Left ventricle myocardium inferior (tissue), 1 donor: ENCODE results near the gene TTPAL. TPM values are rescaled to one million over a fixed set of nuclear protein-coding genes. Genes with fewer than 3 reads are reported as not detected.

Experiments used
- DNase-seq: peaks from one replicate; pipeline ENCODE4 v3.0.0-alpha.2; 2020
- H3K27ac ChIP-seq: fragments of 200-600 bp; replicated peaks from 2 replicates; pipeline ENCODE4 v1.8.0; 2021
- H3K27me3 ChIP-seq: fragments of 200-600 bp; 2 replicates; pipeline ENCODE4 v1.8.0; 2021; ENCODE audit warnings: low read depth
- H3K36me3 ChIP-seq: fragments of 200-600 bp; 2 replicates; pipeline ENCODE4 v1.8.0; 2021
- H3K4me1 ChIP-seq: fragments of 200-600 bp; 2 replicates; pipeline ENCODE4 v1.8.0; 2021
- H3K4me3 ChIP-seq: fragments of 200-600 bp; 2 replicates; pipeline ENCODE4 v1.8.0; 2021; ENCODE audit warnings: mild to moderate bottlenecking, moderate library complexity
- H3K9me3 ChIP-seq: fragments of 200-600 bp; replicated peaks from 2 replicates; pipeline ENCODE4 v1.8.0; 2021
- CTCF ChIP-seq: fragments of 200-600 bp; IDR thresholded peaks from 2 replicates; pipeline ENCODE4 v1.8.0; 2021; ENCODE audit warnings: antibody characterized with exemption, mild to moderate bottlenecking, borderline replicate concordance
- intact Hi-C: fragments of 100-400 bp; cut with micrococcal nuclease; formaldehyde crosslinking; loops from one replicate; pipeline ENCODE4 v1.11.0; 2022
- long read RNA-seq: library from polyadenylated mRNA; unstranded; transcript quantifications from one replicate; pipeline ENCODE4 v2.0.0, GENCODE V29; 2021
- total RNA-seq: library from RNA; stranded (reverse); fragmentation: NEBNext Ultra II Directional; extraction: Animal tissue kit (Norgen Biotek cat#: 25700); gene quantifications from one replicate; pipeline ENCODE4 v1.2.1, GENCODE V29; 2021
- donor health status: DM: no; HTN: yes; CAD: no; lungs with severe emphysema.

The TTPAL gene
- total RNA-seq, result 4.5 TPM
- long read RNA-seq, full-length matches to known transcripts, result 3 of 5 reads
- long read RNA-seq, partial matches to known transcripts, result 0 of 5 reads
- long read RNA-seq, other reads (novel, unspliced or antisense), result 2 of 5 reads

GRCh38 chr20:44475694-44476560 lies at the start of gene TTPAL:
TTPAL (plus strand) TSS chr20:44475874; CDS start chr20:44480000, 4,126 bp downstream.
- Histone ChIP-seq H3K4me3 (peak within 1 kb of the TSS; percentile 86), H3K4me1 (peaks cover 21% of the 10 kb centered on the region), H3K27me3 (no peaks in the 10 kb centered on the region), H3K9me3 (no peaks in the 10 kb centered on the region), H3K36me3 (peaks cover 14% of the 10 kb centered on the region), H3K27ac (peak within 1 kb of the TSS; percentile 94)
- DNase-seq, result peak; percentile 88
- intact Hi-C loops, result no loop called here
- peak; percentile 55 for TF ChIP-seq CTCF

- Histone ChIP-seq H3K36me3 (no peaks in the 10 kb centered on the region), H3K27ac (no peak overlapping the region), H3K27me3 (peaks cover 67% of the 10 kb centered on the region), H3K9me3 (no peaks in the 10 kb centered on the region), H3K4me3 (no peak overlapping the region), H3K4me1 (no peaks in the 10 kb centered on the region)
- intact Hi-C loops, result no loop called here
- no peak for TF ChIP-seq CTCF
- no peak for DNase-seq
Measured at GRCh38 chr20:44425923-44426322, 49.8 kb upstream of the TTPAL start.

GRCh38 chr20:44426879-44427790 lies 48.5 kb upstream of the TTPAL start:
- Histone ChIP-seq H3K4me1 (no peaks in the 10 kb centered on the region), H3K27me3 (peaks cover 75% of the 10 kb centered on the region), H3K4me3 (no peak overlapping the region), H3K27ac (no peak overlapping the region), H3K9me3 (no peaks in the 10 kb centered on the region), H3K36me3 (no peaks in the 10 kb centered on the region)
- intact Hi-C loops, result no loop called here
- no peak for DNase-seq
- TF ChIP-seq CTCF, result no peak

GRCh38 chr20:44427804-44428173 lies 47.9 kb upstream of the TTPAL start:
- Histone ChIP-seq H3K4me1 (no peaks in the 10 kb centered on the region), H3K9me3 (no peaks in the 10 kb centered on the region), H3K27ac (no peak overlapping the region), H3K36me3 (no peaks in the 10 kb centered on the region), H3K4me3 (no peak overlapping the region), H3K27me3 (peaks cover 75% of the 10 kb centered on the region)
- intact Hi-C loops, result no loop called here
- DNase-seq, result no peak
- TF ChIP-seq CTCF, result no peak

- no peak for TF ChIP-seq CTCF
- DNase-seq, result no peak
- H3K4me1 ChIP-seq, result no peaks in the 10 kb centered on the region
- intact Hi-C loops, result no loop called here
- no peaks in the 10 kb centered on the region for H3K9me3 ChIP-seq
- no peaks in the 10 kb centered on the region for H3K36me3 ChIP-seq
- peaks cover 70% of the 10 kb centered on the region for H3K27me3 ChIP-seq
- no peak overlapping the region for H3K4me3 ChIP-seq
- H3K27ac ChIP-seq, result no peak overlapping the region
Measured at GRCh38 chr20:44428174-44429016, 47.3 kb upstream of the TTPAL start.
